A673 (cell line): ENCODE measurements around the gene THADA. TPM values are rescaled to one million over a fixed set of nuclear protein-coding genes. Genes with fewer than 3 reads are reported as not detected.

Source experiments
- BruUV-seq: library from RNA; stranded (reverse); fragments of 400-500 nt; replicated peaks from 2 replicates; lab custom pipeline; 2021; lab: Mats Ljungman, UMichigan
- CTCF ChIA-PET: fragments of 300-600 bp; sonication (Branson Sonifier 250); formaldehyde crosslinking; loops from one replicate; lab custom pipeline; 2022; ENCODE audit warnings: antibody characterized with exemption; lab: Charles Lee
- POLR2A ChIA-PET: fragments of 300-600 bp; sonication (Branson Sonifier 250); formaldehyde crosslinking; loops from one replicate; lab custom pipeline; 2022; ENCODE audit warnings: antibody characterized with exemption; ENCODE audit not compliant: low non-redundant PET; lab: Charles Lee
- DNase-seq: peaks from one replicate; pipeline ENCODE4 v3.0.0-alpha.2; 2015; ENCODE audit warnings: low spot score
- H3K27ac ChIP-seq: fragments of 200-600 bp; sonication (generic); 2 replicates; pipeline ENCODE4 v1.5.1; 2016; ENCODE audit warnings: mixed run types, low read depth, mild to moderate bottlenecking, mixed read lengths, antibody characterized with exemption, low read length; ENCODE audit not compliant: poor library complexity, severe bottlenecking
- H3K27me3 ChIP-seq: fragments of 200-600 bp; sonication (generic); replicated peaks from 2 replicates; pipeline ENCODE4 v1.6.1; 2017; ENCODE audit warnings: mixed run types, low read depth, mild to moderate bottlenecking, mixed read lengths, antibody characterized with exemption, low read length; ENCODE audit not compliant: insufficient read depth, poor library complexity
- H3K36me3 ChIP-seq: fragments of 200-600 bp; sonication (generic); 2 replicates; pipeline ENCODE4 v1.6.1; 2016; ENCODE audit warnings: mixed run types, mild to moderate bottlenecking, mixed read lengths, antibody characterized with exemption, low read length; ENCODE audit not compliant: insufficient read depth, poor library complexity, severe bottlenecking
- H3K4me1 ChIP-seq: fragments of 200-600 bp; sonication (generic); 2 replicates; pipeline ENCODE4 v1.6.1; 2017; ENCODE audit warnings: mixed run types, mild to moderate bottlenecking, mixed read lengths, antibody characterized with exemption, low read length; ENCODE audit not compliant: insufficient read depth, poor library complexity, severe bottlenecking
- H3K4me3 ChIP-seq: fragments of 200-600 bp; sonication (generic); 2 replicates; pipeline ENCODE4 v1.5.1; 2016; ENCODE audit warnings: low read depth, mixed run types, mild to moderate bottlenecking, mixed read lengths, low read length; ENCODE audit not compliant: poor library complexity, severe bottlenecking
- H3K9me3 ChIP-seq: fragments of 200-600 bp; sonication (generic); 2 replicates; pipeline ENCODE4 v1.6.1; 2016; ENCODE audit warnings: mixed run types, low read depth, mild to moderate bottlenecking, mixed read lengths, antibody characterized with exemption, low read length; ENCODE audit not compliant: poor library complexity, severe bottlenecking
- EZH2 ChIP-seq: fragments of 200-600 bp; sonication (generic); IDR thresholded peaks from 2 replicates; pipeline ENCODE4 v1.6.1; 2017; ENCODE audit warnings: borderline replicate concordance, low read depth, mild to moderate bottlenecking, mixed read lengths, antibody characterized with exemption, low read length; ENCODE audit not compliant: poor library complexity, severe bottlenecking
- intact Hi-C: fragments of 100-400 bp; cut with micrococcal nuclease; formaldehyde crosslinking; loops from one replicate; pipeline ENCODE4 v1.10.0; 2022; ENCODE audit not compliant: unreplicated experiment
- total RNA-seq: library from RNA; stranded (reverse); gene quantifications from 2 replicates; pipeline ENCODE4 v1.2.3, GENCODE V29; 2021
- TF ChIP-seq, protein P1 (sequence below): fragments of 300-800, 200-600 bp; sonication (generic); conservative IDR thresholded peaks from 2 replicates; pipeline ENCODE4 v1.5.1; 2017; ENCODE audit warnings: low read depth, mild to moderate bottlenecking, antibody characterized with exemption, low read length, moderate library complexity, mixed read lengths

Gene THADA
- total RNA-seq, 1 experiment from 2014 or later = 39.7 TPM

- ChIA-PET CTCF (no interaction called here), POLR2A (no interaction called here)
- Histone ChIP-seq H3K9me3 (no peaks in the 10 kb centered on the region), H3K36me3 (no peaks in the 10 kb centered on the region), H3K27ac (no peak overlapping the region), H3K4me3 (no peak overlapping the region), H3K27me3 (no peaks in the 10 kb centered on the region), H3K4me1 (no peaks in the 10 kb centered on the region)
- no peak for TF ChIP-seq EZH2
- TF ChIP-seq, protein P1, sequence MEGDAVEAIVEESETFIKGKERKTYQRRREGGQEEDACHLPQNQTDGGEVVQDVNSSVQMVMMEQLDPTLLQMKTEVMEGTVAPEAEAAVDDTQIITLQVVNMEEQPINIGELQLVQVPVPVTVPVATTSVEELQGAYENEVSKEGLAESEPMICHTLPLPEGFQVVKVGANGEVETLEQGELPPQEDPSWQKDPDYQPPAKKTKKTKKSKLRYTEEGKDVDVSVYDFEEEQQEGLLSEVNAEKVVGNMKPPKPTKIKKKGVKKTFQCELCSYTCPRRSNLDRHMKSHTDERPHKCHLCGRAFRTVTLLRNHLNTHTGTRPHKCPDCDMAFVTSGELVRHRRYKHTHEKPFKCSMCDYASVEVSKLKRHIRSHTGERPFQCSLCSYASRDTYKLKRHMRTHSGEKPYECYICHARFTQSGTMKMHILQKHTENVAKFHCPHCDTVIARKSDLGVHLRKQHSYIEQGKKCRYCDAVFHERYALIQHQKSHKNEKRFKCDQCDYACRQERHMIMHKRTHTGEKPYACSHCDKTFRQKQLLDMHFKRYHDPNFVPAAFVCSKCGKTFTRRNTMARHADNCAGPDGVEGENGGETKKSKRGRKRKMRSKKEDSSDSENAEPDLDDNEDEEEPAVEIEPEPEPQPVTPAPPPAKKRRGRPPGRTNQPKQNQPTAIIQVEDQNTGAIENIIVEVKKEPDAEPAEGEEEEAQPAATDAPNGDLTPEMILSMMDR = peak; percentile 67
- intact Hi-C loops = loop anchor here (1.0 to 5.0 kb wide), 2 partner anchors 315 to 567 kb away; partner anchors contain the start of gene ZFP36L2
- BruUV-seq = no TSS peak
- DNase-seq = peak; percentile 63
Measured at GRCh38 chr2:43542285-43542933, 53.4 kb downstream of the THADA start.

- no peaks in the 10 kb centered on the region for H3K27me3 ChIP-seq
- H3K27ac ChIP-seq = no peak overlapping the region
- no peaks in the 10 kb centered on the region for H3K36me3 ChIP-seq
- TF ChIP-seq EZH2 = no peak
- TF ChIP-seq, protein P1 = no peak
- ChIA-PET POLR2A (no interaction called here), CTCF (interaction anchor here (0.7 kb wide), 1 partner anchor 17 kb away, joined by 4 read pairs; no protein-coding TSS in a partner anchor)
- H3K4me3 ChIP-seq = no peak overlapping the region
- no peak for DNase-seq
- H3K4me1 ChIP-seq = no peaks in the 10 kb centered on the region
- BruUV-seq = no TSS peak
- no peaks in the 10 kb centered on the region for H3K9me3 ChIP-seq
- intact Hi-C loops = loop anchor here (5.0 kb wide), 1 partner anchor 314 kb away; the partner anchor contains the start of gene ZFP36L2
Measured at GRCh38 chr2:43541165-43541564, 54.7 kb downstream of the THADA start.

DNA sequence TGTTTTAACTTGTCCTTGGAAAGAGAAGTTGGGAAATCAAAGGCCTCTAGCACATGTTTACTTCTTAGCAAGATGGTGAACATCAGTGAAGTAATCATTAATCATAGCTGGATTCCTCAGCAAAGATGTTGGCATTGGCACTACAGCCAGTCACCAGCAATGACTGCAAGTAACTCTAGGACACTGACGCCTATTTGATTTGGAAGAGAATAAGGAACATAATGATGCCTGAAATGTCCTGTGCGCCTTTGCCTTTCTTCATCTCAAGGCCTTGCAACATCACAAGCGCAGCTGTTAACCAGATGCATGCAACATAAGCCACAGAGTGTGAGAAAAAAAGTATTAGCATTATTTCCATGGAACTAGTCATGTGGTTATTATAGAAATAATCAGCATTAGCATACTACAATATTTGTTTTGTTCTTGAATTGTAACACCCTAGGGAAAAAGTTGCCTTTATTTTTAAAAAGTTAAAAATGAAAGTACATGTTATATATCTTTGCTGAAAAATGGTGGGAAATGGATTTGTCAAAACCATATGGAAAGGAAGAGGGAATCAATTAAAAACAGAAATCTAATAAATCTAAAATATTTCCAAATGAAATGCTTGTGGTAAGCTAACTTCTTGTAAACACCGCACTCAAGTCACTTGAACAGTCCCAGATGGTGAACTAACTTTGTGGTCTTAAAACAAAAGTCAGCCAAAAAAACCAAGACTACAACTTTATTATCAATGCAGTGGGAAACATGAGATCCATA is 55.6 kb downstream of the THADA start:
- H3K27me3 ChIP-seq = no peaks in the 10 kb centered on the region
- H3K36me3 ChIP-seq = no peaks in the 10 kb centered on the region
- intact Hi-C loops = loop anchor here (5.0 kb wide), 1 partner anchor 313 kb away; the partner anchor contains the start of gene ZFP36L2
- CTCF ChIA-PET = no interaction called here
- no peak for TF ChIP-seq EZH2
- TF ChIP-seq, protein P1 = no peak
- no peaks in the 10 kb centered on the region for H3K4me1 ChIP-seq
- no peak overlapping the region for H3K27ac ChIP-seq
- POLR2A ChIA-PET = no interaction called here
- DNase-seq = no peak
- H3K9me3 ChIP-seq = no peaks in the 10 kb centered on the region
- no TSS peak for BruUV-seq
- no peak overlapping the region for H3K4me3 ChIP-seq
